ENCODE measurements around the gene SLC25A22. TPM values are rescaled to one million over a fixed set of nuclear protein-coding genes. Genes with fewer than 3 reads are reported as not detected.

SLC25A22 gene
- total and polyA plus RNA-seq, 10 donors: 6.3 to 23.2 (median 14.1) TPM

GRCh38 chr11:778976-779954, 18.8 kb downstream of the SLC25A22 start:
- 88 to 98% (median 93%) methylated on average over 14 to 23 of the region's 23 CpGs for WGBS, 5 donors

GRCh38 chr11:777288-778255, 20.5 kb downstream of the SLC25A22 start, which contains the start of gene GATD1:
TSS of gene GATD1 (minus strand) at chr11:777487. CDS start at chr11:777462, 25 bp downstream.
- intact Hi-C loops (cut with DNase I; ENCODE audit: low total_unique reads): no loop called here
- TF ChIP-seq POLR2AphosphoS5 (IDR thresholded peaks at IDR 0.05) (peak; percentile 86 to 91 (median 90)), POLR2A (IDR thresholded peaks at IDR 0.05) (peak in 2 of 3 donors; percentile 33 to 67), CTCF (IDR thresholded peaks at IDR 0.05 in 8 of 11, conservative IDR thresholded peaks at IDR 0.05 in 3 of 11) (no peak)
- WGBS, 5 donors: 1 to 2% (median 1%) methylated on average over 60 to 110 of the region's 110 CpGs

More at GRCh38 chr11:778976-779954, 18.8 kb downstream of the SLC25A22 start:
- peak; percentile 74 for DNase-seq
- Histone ChIP-seq H3K27me3 (replicated peaks in 1 of 7) (no peaks in the 10 kb centered on the region), H3K4me3 (no peak overlapping the region), H3K4me1 (peaks cover 14 to 60% (median 44%) of the 10 kb centered on the region in 6 donors), H3K36me3 (peaks cover 0 to 6% (median 0%) of the 10 kb centered on the region in 6 donors), H3K27ac (no peak overlapping the region), H3K9me3 (no peaks in the 10 kb centered on the region)
- no peak for TF ChIP-seq POLR2A (IDR thresholded peaks at IDR 0.05)
- peak in 1 of 3 donors; percentile 3 for TF ChIP-seq POLR2AphosphoS5 (IDR thresholded peaks at IDR 0.05)
- intact Hi-C loops (cut with DNase I; ENCODE audit: low total_unique reads): no loop called here

GRCh38 chr11:776561-777287, 21.4 kb downstream of the SLC25A22 start:
- intact Hi-C loops (cut with DNase I; ENCODE audit: low total_unique reads): no loop called here
- TF ChIP-seq POLR2A (IDR thresholded peaks at IDR 0.05) (no peak), CTCF (IDR thresholded peaks at IDR 0.05 in 8 of 11, conservative IDR thresholded peaks at IDR 0.05 in 3 of 11) (no peak), POLR2AphosphoS5 (IDR thresholded peaks at IDR 0.05) (no peak)
- Histone ChIP-seq H3K9me3 (no peaks in the 10 kb centered on the region), H3K36me3 (peaks cover 0 to 32% (median 21%) of the 10 kb centered on the region in 6 donors), H3K4me3 (peak overlapping the region; percentile 46 to 97 (median 76)), H3K27ac (peak overlapping the region; percentile 43 to 91 (median 84)), H3K4me1 (peaks cover 14 to 74% (median 44%) of the 10 kb centered on the region in 6 donors), H3K27me3 (replicated peaks in 1 of 7) (no peaks in the 10 kb centered on the region)
- 0 to 2% (median 2%) methylated on average over 25 to 65 of the region's 65 CpGs for WGBS, 5 donors
- peak; percentile 88 for DNase-seq

More at GRCh38 chr11:777288-778255, 20.5 kb downstream of the SLC25A22 start, which contains the start of gene GATD1:
- no peaks in the 10 kb centered on the region for H3K9me3 ChIP-seq
- peaks cover 0 to 23% (median 13%) of the 10 kb centered on the region in 6 donors for H3K36me3 ChIP-seq
- H3K27me3 ChIP-seq (replicated peaks in 1 of 7): no peaks in the 10 kb centered on the region
- peaks cover 14 to 74% (median 44%) of the 10 kb centered on the region in 6 donors for H3K4me1 ChIP-seq
- DNase-seq: peak; percentile 99
- peak within 1 kb of the TSS; percentile 46 to 97 (median 76) for H3K4me3 ChIP-seq
- H3K27ac ChIP-seq: peak within 1 kb of the TSS; percentile 43 to 91 (median 84)

All from spleen (tissue), 11 donors.